Measurements from ENCODE around the gene SULT1C3.

SULT1C3 gene

GRCh38 chr2:108239786-108240185 is at the start of gene SULT1C3:
TSS of gene SULT1C3 (plus strand) at chr2:108239968. CDS start at chr2:108247195, 7,227 bp downstream.
- H3K27me3 ChIP-seq (ENCODE audit: insufficient read depth, low read length) = no peaks in the 10 kb centered on the region
- no peak within 1 kb of the TSS for H3K27ac ChIP-seq (ENCODE audit: low read depth, low read length, poor library complexity, severe bottlenecking)
- no peaks in the 10 kb centered on the region for H3K9me2 ChIP-seq (ENCODE audit: low read depth, low read length)
- H3K9me3 ChIP-seq (ENCODE audit: low read length) = no peaks in the 10 kb centered on the region
- TF ChIP-seq EZH2 (IDR thresholded peaks at IDR 0.05; ENCODE audit: borderline replicate concordance, low read length) (no peak), CTCF (IDR thresholded peaks at IDR 0.05; ENCODE audit: low read length) (no peak)
- H3K36me3 ChIP-seq (ENCODE audit: insufficient read depth, low read length) = no peaks in the 10 kb centered on the region
- no peaks in the 10 kb centered on the region for H4K20me1 ChIP-seq (ENCODE audit: insufficient read depth, low read length)
- no peak within 1 kb of the TSS for H3K4me3 ChIP-seq (ENCODE audit: low read depth, low read length, poor library complexity, severe bottlenecking)
- no peak within 1 kb of the TSS for H3K9ac ChIP-seq (ENCODE audit: low read length)
- H3K4me1 ChIP-seq (ENCODE audit: insufficient read depth, low read length, severe bottlenecking) = no peaks in the 10 kb centered on the region
- no peaks in the 10 kb centered on the region for H3K79me2 ChIP-seq (ENCODE audit: insufficient read depth, low read length)
- H2AFZ ChIP-seq (ENCODE audit: low read length) = no peak within 1 kb of the TSS
- no peaks in the 10 kb centered on the region for H3F3A ChIP-seq (ENCODE audit: insufficient read depth, low read length)
- H3K4me2 ChIP-seq (ENCODE audit: low read length) = no peak within 1 kb of the TSS

GRCh38 chr2:108193251-108193650 is 46.5 kb upstream of the SULT1C3 start:
- H3K4me2 ChIP-seq (ENCODE audit: low read length) = no peak overlapping the region
- no peak overlapping the region for H3K9ac ChIP-seq (ENCODE audit: low read length)
- no peaks in the 10 kb centered on the region for H3K9me3 ChIP-seq (ENCODE audit: low read length)
- H3K9me2 ChIP-seq (ENCODE audit: low read depth, low read length) = no peaks in the 10 kb centered on the region
- TF ChIP-seq EZH2 (IDR thresholded peaks at IDR 0.05; ENCODE audit: borderline replicate concordance, low read length) (no peak), CTCF (IDR thresholded peaks at IDR 0.05; ENCODE audit: low read length) (no peak)
- no peaks in the 10 kb centered on the region for H3F3A ChIP-seq (ENCODE audit: insufficient read depth, low read length)
- no peak overlapping the region for H3K4me3 ChIP-seq (ENCODE audit: low read depth, low read length, poor library complexity, severe bottlenecking)
- H3K36me3 ChIP-seq (ENCODE audit: insufficient read depth, low read length) = no peaks in the 10 kb centered on the region
- no peaks in the 10 kb centered on the region for H3K79me2 ChIP-seq (ENCODE audit: insufficient read depth, low read length)
- no peaks in the 10 kb centered on the region for H4K20me1 ChIP-seq (ENCODE audit: insufficient read depth, low read length)
- no peaks in the 10 kb centered on the region for H3K27me3 ChIP-seq (ENCODE audit: insufficient read depth, low read length)
- no peak overlapping the region for H2AFZ ChIP-seq (ENCODE audit: low read length)
- no peaks in the 10 kb centered on the region for H3K4me1 ChIP-seq (ENCODE audit: insufficient read depth, low read length, severe bottlenecking)
- H3K27ac ChIP-seq (ENCODE audit: low read depth, low read length, poor library complexity, severe bottlenecking) = no peak overlapping the region

- no peaks in the 10 kb centered on the region for H3K9me2 ChIP-seq (ENCODE audit: low read depth, low read length)
- TF ChIP-seq CTCF (IDR thresholded peaks at IDR 0.05; ENCODE audit: low read length) (peak; percentile 55), EZH2 (IDR thresholded peaks at IDR 0.05; ENCODE audit: borderline replicate concordance, low read length) (no peak)
- no peaks in the 10 kb centered on the region for H3K9me3 ChIP-seq (ENCODE audit: low read length)
- no peak overlapping the region for H3K4me2 ChIP-seq (ENCODE audit: low read length)
- H4K20me1 ChIP-seq (ENCODE audit: insufficient read depth, low read length) = no peaks in the 10 kb centered on the region
- no peak overlapping the region for H2AFZ ChIP-seq (ENCODE audit: low read length)
- no peaks in the 10 kb centered on the region for H3K79me2 ChIP-seq (ENCODE audit: insufficient read depth, low read length)
- no peaks in the 10 kb centered on the region for H3K4me1 ChIP-seq (ENCODE audit: insufficient read depth, low read length, severe bottlenecking)
- no peaks in the 10 kb centered on the region for H3K27me3 ChIP-seq (ENCODE audit: insufficient read depth, low read length)
- H3K36me3 ChIP-seq (ENCODE audit: insufficient read depth, low read length) = no peaks in the 10 kb centered on the region
- no peak overlapping the region for H3K9ac ChIP-seq (ENCODE audit: low read length)
- H3K27ac ChIP-seq (ENCODE audit: low read depth, low read length, poor library complexity, severe bottlenecking) = no peak overlapping the region
- H3F3A ChIP-seq (ENCODE audit: insufficient read depth, low read length) = no peaks in the 10 kb centered on the region
- no peak overlapping the region for H3K4me3 ChIP-seq (ENCODE audit: low read depth, low read length, poor library complexity, severe bottlenecking)
These were observed 45.2 kb upstream of the SULT1C3 start for GRCh38 chr2:108194409-108195132.
